Mesendoderm (in vitro differentiated cells): ENCODE data around the gene HEBP1.
A peak's percentile ranks its signal among the peaks of the same experiment; 100 is the strongest.

Source experiments
- DNase-seq: peaks from one replicate; pipeline ENCODE4 v3.0.0; 2013
- H2AK5ac ChIP-seq: 2 replicates; pipeline ENCODE4 v1.6.1; 2013; ENCODE audit warnings: low read length, inconsistent platforms
- H2BK120ac ChIP-seq: 2 replicates; pipeline ENCODE4 v1.6.1; 2013; ENCODE audit warnings: low read depth, mild to moderate bottlenecking, low read length, moderate library complexity, mixed read lengths
- H2BK15ac ChIP-seq: replicated peaks from 2 replicates; pipeline ENCODE4 v1.6.1; 2013; ENCODE audit warnings: low read depth, mild to moderate bottlenecking, moderate library complexity
- H2BK5ac ChIP-seq: 2 replicates; pipeline ENCODE4 v1.6.1; 2013; ENCODE audit warnings: low read length, inconsistent platforms
- H3K18ac ChIP-seq: 2 replicates; pipeline ENCODE4 v1.6.1; 2013; ENCODE audit warnings: mild to moderate bottlenecking, low read length, mixed read lengths
- H3K23ac ChIP-seq: one replicate; pipeline ENCODE4 v1.6.1; 2013; ENCODE audit warnings: low read length
- H3K27ac ChIP-seq: 2 replicates; pipeline ENCODE4 v1.5.1; 2013; ENCODE audit warnings: low read depth, mild to moderate bottlenecking, inconsistent platforms, low read length, moderate library complexity
- H3K27me3 ChIP-seq: 2 replicates; pipeline ENCODE4 v1.6.1; 2013; ENCODE audit warnings: low read length, control low read depth, mild to moderate bottlenecking, inconsistent platforms; ENCODE audit not compliant: insufficient read depth, poor library complexity
- H3K36me3 ChIP-seq: 2 replicates; pipeline ENCODE4 v1.6.1; 2013; ENCODE audit warnings: low read length, inconsistent platforms; ENCODE audit not compliant: control insufficient read depth, insufficient read depth
- H3K4ac ChIP-seq: one replicate; pipeline ENCODE4 v1.6.1; 2013; ENCODE audit warnings: low read depth, mild to moderate bottlenecking, low read length, moderate library complexity
- H3K4me1 ChIP-seq: 2 replicates; pipeline ENCODE4 v1.6.1; 2013; ENCODE audit warnings: low read depth, low read length, inconsistent platforms; ENCODE audit not compliant: control insufficient read depth
- H3K4me2 ChIP-seq: 2 replicates; pipeline ENCODE4 v1.6.1; 2013; ENCODE audit warnings: low read length
- H3K4me3 ChIP-seq: 2 replicates; pipeline ENCODE4 v1.5.1; 2013; ENCODE audit warnings: mild to moderate bottlenecking, low read length
- H3K56ac ChIP-seq: one replicate; pipeline ENCODE4 v1.6.1; 2013; ENCODE audit warnings: low read length
- H3K79me1 ChIP-seq: 2 replicates; pipeline ENCODE4 v1.6.1; 2013; ENCODE audit warnings: low read length, inconsistent platforms
- H3K79me2 ChIP-seq: 2 replicates; pipeline ENCODE4 v1.6.1; 2013; ENCODE audit warnings: mild to moderate bottlenecking, low read length; ENCODE audit not compliant: control insufficient read depth, insufficient read depth
- H3K9ac ChIP-seq: 2 replicates; pipeline ENCODE4 v1.6.1; 2013; ENCODE audit warnings: low read length, inconsistent platforms
- H4K5ac ChIP-seq: one replicate; pipeline ENCODE4 v1.6.1; 2013; ENCODE audit warnings: low read length
- H4K8ac ChIP-seq: one replicate; pipeline ENCODE4 v1.6.1; 2013; ENCODE audit warnings: low read depth, mild to moderate bottlenecking, control low read depth, low read length, moderate library complexity
- WGBS: extraction: QIAGEN DNeasy Blood & Tissue Kit; methylation state at CpG from one replicate; pipeline ENCODE4 v1.1.7; 2013; ENCODE audit warnings: low lambda C conversion rate, missing lambda C conversion rate; ENCODE audit not compliant: insufficient coverage; ENCODE audit errors: extremely low coverage; 5-methylcytosine and 5-hydroxymethylcytosine counted together

The HEBP1 gene

DNA sequence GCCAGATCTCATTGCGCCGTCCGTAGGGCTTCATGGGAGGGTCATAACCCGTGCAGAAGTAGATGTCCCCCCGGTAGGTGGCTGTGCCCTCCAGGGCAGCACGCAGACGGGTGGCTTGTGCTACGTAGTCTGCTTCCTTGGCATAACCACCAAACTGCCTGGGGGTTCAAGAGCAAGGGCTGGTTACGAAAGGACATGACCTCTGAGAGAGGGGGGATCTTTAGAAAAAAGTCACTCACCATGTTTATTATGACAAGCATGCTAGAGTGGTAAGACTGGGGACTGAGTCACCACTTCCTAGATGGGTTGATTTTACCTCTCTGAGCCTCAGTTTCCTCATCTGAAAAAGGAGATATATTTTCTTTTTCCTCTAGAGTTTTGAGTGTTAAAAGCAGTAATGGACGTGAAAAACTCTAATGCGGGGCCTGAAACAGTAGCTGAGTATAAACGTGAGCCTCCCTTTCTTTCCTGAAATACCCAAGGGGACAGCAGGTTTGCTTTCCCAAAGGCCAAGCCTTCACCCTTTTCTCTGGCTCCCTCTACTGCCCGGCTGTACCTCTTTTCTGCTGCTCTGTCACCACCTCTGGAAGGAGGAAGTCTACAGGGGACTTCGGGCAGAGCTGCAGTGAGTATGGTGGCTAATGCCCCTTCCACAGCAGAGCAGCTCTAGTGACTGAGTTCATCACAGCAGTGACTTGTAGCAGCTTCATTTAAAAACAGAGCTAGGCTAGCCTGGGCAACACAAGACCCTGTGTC lies 24.6 kb downstream of the HEBP1 start:
- Histone ChIP-seq H3K23ac (no peak overlapping the region), H3K36me3 (no peaks in the 10 kb centered on the region), H3K9ac (no peak overlapping the region), H3K27me3 (no peaks in the 10 kb centered on the region), H3K79me2 (no peaks in the 10 kb centered on the region), H4K5ac (no peak overlapping the region), H3K4me3 (no peak overlapping the region), H3K4me1 (no peaks in the 10 kb centered on the region), H3K4me2 (no peak overlapping the region), H3K4ac (no peak overlapping the region), H2BK15ac (no peak overlapping the region), H4K8ac (no peak overlapping the region), H2BK5ac (no peak overlapping the region), H2AK5ac (no peak overlapping the region), H3K18ac (no peak overlapping the region), H3K79me1 (no peaks in the 10 kb centered on the region), H2BK120ac (no peak overlapping the region), H3K56ac (no peak overlapping the region), H3K27ac (no peak overlapping the region)
- WGBS, result no CpG with 5 or more reads among the region's 14 CpGs
- DNase-seq, result peak; percentile 83

DNA sequence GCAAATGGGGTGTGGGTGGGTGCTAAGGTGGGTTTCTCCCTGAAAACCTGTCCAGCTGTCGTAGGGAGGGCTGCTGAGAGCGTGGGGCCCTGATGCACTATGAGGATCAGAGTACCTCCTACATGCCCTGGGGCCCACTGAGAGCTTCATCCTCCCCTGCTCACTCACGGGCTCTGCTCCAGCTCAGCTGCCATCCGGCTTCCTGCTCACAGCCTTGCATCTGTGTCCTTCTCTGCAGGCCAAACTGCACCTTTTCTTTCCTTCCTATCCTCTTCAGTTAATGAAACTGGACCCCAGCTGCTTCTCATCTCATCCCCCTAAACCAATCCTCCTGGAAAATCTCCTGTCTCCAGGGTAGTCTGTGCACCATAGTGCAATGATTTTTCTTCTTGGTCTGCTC lies 25.9 kb downstream of the HEBP1 start:
- Histone ChIP-seq H4K5ac (no peak overlapping the region), H2BK120ac (no peak overlapping the region), H3K23ac (no peak overlapping the region), H3K56ac (no peak overlapping the region), H3K36me3 (no peaks in the 10 kb centered on the region), H3K18ac (no peak overlapping the region), H3K27me3 (no peaks in the 10 kb centered on the region), H4K8ac (no peak overlapping the region), H3K79me2 (no peaks in the 10 kb centered on the region), H3K4me2 (no peak overlapping the region), H3K79me1 (no peaks in the 10 kb centered on the region), H2AK5ac (no peak overlapping the region), H3K4me3 (no peak overlapping the region), H3K4me1 (no peaks in the 10 kb centered on the region), H3K9ac (no peak overlapping the region), H2BK5ac (no peak overlapping the region), H3K27ac (no peak overlapping the region), H3K4ac (no peak overlapping the region), H2BK15ac (no peak overlapping the region)
- WGBS, result no CpG with 5 or more reads among the region's 4 CpGs
- no peak for DNase-seq

DNA sequence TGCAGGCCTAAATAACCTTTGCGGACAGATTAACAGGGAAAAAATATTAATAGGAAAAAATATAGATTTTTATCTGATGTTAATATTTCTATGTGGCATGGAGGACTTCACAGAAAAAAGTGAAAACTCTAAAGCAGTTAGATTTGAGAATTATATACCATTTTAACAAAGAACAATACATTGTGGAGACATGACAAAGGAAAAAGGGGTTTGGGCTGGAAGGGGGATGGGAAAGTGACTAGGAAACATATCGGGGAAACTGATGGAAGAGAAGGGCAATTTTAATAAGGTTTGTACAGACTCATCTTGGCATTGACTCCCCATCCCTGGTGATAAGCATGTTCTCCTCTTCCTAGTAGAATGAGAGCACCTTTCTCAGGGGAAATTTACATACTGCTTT lies 27.0 kb downstream of the HEBP1 start:
- Histone ChIP-seq H2BK120ac (no peak overlapping the region), H4K8ac (no peak overlapping the region), H3K79me2 (no peaks in the 10 kb centered on the region), H3K27me3 (no peaks in the 10 kb centered on the region), H3K4me3 (no peak overlapping the region), H3K79me1 (no peaks in the 10 kb centered on the region), H3K27ac (no peak overlapping the region), H2BK5ac (no peak overlapping the region), H3K9ac (no peak overlapping the region), H3K4me1 (no peaks in the 10 kb centered on the region), H2AK5ac (no peak overlapping the region), H3K56ac (no peak overlapping the region), H3K23ac (no peak overlapping the region), H3K4me2 (no peak overlapping the region), H4K5ac (no peak overlapping the region), H3K4ac (no peak overlapping the region), H3K18ac (no peak overlapping the region), H3K36me3 (no peaks in the 10 kb centered on the region), H2BK15ac (no peak overlapping the region)
- no CpG with 5 or more reads among the region's 2 CpGs for WGBS
- DNase-seq, result no peak

DNA sequence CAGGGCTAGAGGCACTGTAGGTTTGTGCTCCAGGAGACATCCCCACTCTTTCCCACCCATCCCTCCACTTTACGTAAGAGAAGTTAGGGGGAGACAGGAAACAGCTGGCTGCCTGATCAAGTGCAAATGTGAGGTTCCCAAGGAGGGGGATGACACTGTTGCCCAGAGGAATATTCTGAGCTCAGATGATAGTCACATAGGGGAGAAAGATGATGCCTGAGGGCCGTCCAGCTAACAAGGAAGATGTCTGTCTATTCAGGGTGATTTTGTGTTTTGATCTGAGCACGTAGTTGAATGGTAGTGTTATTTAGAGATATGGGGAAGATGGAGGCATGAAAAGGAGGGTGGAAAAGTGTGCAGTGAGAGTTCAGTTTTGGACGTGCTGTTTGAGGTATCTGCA lies 34.2 kb downstream of the HEBP1 start:
- H3K4me3 ChIP-seq, result no peak overlapping the region

DNA sequence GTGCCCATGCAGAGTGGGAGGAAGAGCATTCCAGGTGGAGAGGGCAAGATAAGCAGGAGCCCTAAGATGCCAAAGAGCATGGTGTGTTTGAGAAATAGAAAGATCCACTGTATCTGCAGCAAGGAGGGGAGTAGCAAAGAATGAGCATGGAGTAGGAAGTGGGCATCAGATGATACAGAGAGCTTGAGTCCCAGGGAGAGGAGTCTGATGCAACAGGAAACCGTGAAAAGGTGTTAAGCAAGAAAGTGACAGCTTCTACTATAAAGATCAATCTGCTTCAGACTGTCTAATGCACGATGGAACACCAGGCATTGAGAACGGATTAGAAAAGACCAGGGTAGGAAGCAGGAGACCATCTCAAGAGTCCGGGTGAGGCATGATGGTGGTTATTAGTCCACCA lies 35.8 kb downstream of the HEBP1 start:
- Histone ChIP-seq H2AK5ac (no peak overlapping the region), H4K8ac (no peak overlapping the region), H3K79me1 (no peaks in the 10 kb centered on the region), H3K27ac (no peak overlapping the region), H2BK15ac (no peak overlapping the region), H3K27me3 (no peaks in the 10 kb centered on the region), H3K4ac (no peak overlapping the region), H3K4me1 (no peaks in the 10 kb centered on the region), H3K79me2 (no peaks in the 10 kb centered on the region), H3K36me3 (no peaks in the 10 kb centered on the region), H3K4me2 (no peak overlapping the region), H3K23ac (no peak overlapping the region), H3K18ac (no peak overlapping the region), H2BK120ac (no peak overlapping the region), H4K5ac (no peak overlapping the region), H2BK5ac (no peak overlapping the region), H3K56ac (no peak overlapping the region), H3K4me3 (no peak overlapping the region), H3K9ac (no peak overlapping the region)
- no peak for DNase-seq
- WGBS, result no CpG with 5 or more reads among the region's 4 CpGs

More for the DNA sequence above, 34.2 kb downstream of the HEBP1 start:
- no peaks in the 10 kb centered on the region for H3K79me1 ChIP-seq
- no peaks in the 10 kb centered on the region for H3K36me3 ChIP-seq
- H3K4me2 ChIP-seq, result no peak overlapping the region
- no peak overlapping the region for H3K18ac ChIP-seq
- no peak overlapping the region for H3K4ac ChIP-seq
- no peak overlapping the region for H2BK15ac ChIP-seq
- H3K27ac ChIP-seq, result no peak overlapping the region
- no peak overlapping the region for H2BK5ac ChIP-seq
- H4K8ac ChIP-seq, result no peak overlapping the region
- no peak overlapping the region for H3K23ac ChIP-seq
- DNase-seq, result no peak
- no peaks in the 10 kb centered on the region for H3K4me1 ChIP-seq
- no peaks in the 10 kb centered on the region for H3K27me3 ChIP-seq
- H4K5ac ChIP-seq, result no peak overlapping the region
- H3K79me2 ChIP-seq, result no peaks in the 10 kb centered on the region
- H3K9ac ChIP-seq, result no peak overlapping the region
- no peak overlapping the region for H3K56ac ChIP-seq
- H2AK5ac ChIP-seq, result no peak overlapping the region
- H2BK120ac ChIP-seq, result no peak overlapping the region
- WGBS, result 100% methylated on average over 1 of the region's 4 CpGs

DNA sequence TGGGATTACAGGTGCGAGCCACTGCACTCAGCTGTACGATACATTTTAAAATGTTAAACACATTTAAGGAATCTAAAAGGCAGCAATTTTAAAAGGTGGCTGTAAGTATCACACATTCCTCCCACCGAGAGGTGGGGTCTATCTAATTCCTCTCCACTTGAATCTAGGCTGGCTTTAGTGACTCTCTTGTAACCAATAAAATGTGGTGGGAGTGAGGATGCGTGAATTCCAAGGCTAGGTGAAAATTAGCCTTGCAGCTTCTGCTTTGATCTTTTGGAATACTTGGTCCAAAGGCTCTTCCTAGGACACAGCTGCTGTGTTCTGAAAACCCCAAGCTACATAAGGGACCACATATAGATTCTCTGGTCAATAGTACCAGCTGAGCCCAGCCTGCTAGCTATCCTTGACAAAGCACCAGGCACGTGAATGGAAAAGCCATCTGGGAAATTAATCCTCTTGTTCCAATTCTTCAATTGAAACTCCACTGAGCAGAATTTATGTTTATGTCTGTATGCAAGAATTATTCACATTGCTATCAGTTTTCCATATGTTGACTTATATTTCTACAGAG lies 39.3 kb downstream of the HEBP1 start:
- H2BK15ac ChIP-seq, result no peak overlapping the region
- no peak overlapping the region for H3K56ac ChIP-seq
- H3K18ac ChIP-seq, result no peak overlapping the region
- H4K5ac ChIP-seq, result no peak overlapping the region
- no peak overlapping the region for H3K4ac ChIP-seq
- H2BK5ac ChIP-seq, result no peak overlapping the region
- no peaks in the 10 kb centered on the region for H3K4me1 ChIP-seq
- H4K8ac ChIP-seq, result no peak overlapping the region
- no CpG with 5 or more reads among the region's 5 CpGs for WGBS
- no peaks in the 10 kb centered on the region for H3K36me3 ChIP-seq
- no peak overlapping the region for H2AK5ac ChIP-seq
- no peak overlapping the region for H2BK120ac ChIP-seq
- H3K9ac ChIP-seq, result no peak overlapping the region
- no peaks in the 10 kb centered on the region for H3K79me2 ChIP-seq
- H3K27ac ChIP-seq, result no peak overlapping the region
- no peak overlapping the region for H3K4me2 ChIP-seq
- no peak overlapping the region for H3K4me3 ChIP-seq
- H3K23ac ChIP-seq, result no peak overlapping the region
- H3K27me3 ChIP-seq, result no peaks in the 10 kb centered on the region
- no peaks in the 10 kb centered on the region for H3K79me1 ChIP-seq
- peak; percentile 67 for DNase-seq
